ENCODE data around the gene ODAD4. TPM values are rescaled to one million over a fixed set of nuclear protein-coding genes. Genes with fewer than 3 reads are reported as not detected.
A peak's percentile ranks its signal among the peaks of the same experiment; 100 is the strongest.

The ODAD4 gene
- total RNA-seq, 6 experiments from 2014 or later, result 0.12 to 0.13 (median 0.12) TPM; not detected in 3

GRCh38 chr17:41975099-41976083, 45.0 kb downstream of the ODAD4 start:
- Histone ChIP-seq H3K27me3 (no peaks in the 10 kb centered on the region), H3K4me1 (peaks cover 0 to 30% (median 18%) of the 10 kb centered on the region in 4 donors), H3K36me3 (peaks cover 4 to 70% (median 13%) of the 10 kb centered on the region in 4 donors), H3K9me3 (no peaks in the 10 kb centered on the region), H3K27ac (peak overlapping the region in 1 of 3 donors; percentile 55), H3K4me3 (no peak overlapping the region)
- intact Hi-C loops (cut with DNase I), result no loop called here
- WGBS (ENCODE audit: insufficient coverage, low coverage, low lambda C conversion rate, missing lambda C conversion rate), result no CpG with 5 or more reads among the region's 9 CpGs
- ATAC-seq (no peak), DNase-seq (no peak)
- TF ChIP-seq POLR2A (IDR thresholded peaks at IDR 0.05), result no peak
- no peak for TF ChIP-seq CTCF (IDR thresholded peaks at IDR 0.05)

GRCh38 chr17:41976142-41976768, 45.8 kb downstream of the ODAD4 start:
- ATAC-seq (peak; percentile 69 to 80 (median 75)), DNase-seq (peak in 1 of 3 donors; percentile 70)
- Histone ChIP-seq H3K36me3 (peaks cover 4 to 72% (median 17%) of the 10 kb centered on the region in 4 donors), H3K4me1 (peaks cover 0 to 30% (median 18%) of the 10 kb centered on the region in 4 donors), H3K27ac (peak overlapping the region; percentile 34 to 57 (median 55)), H3K4me3 (no peak overlapping the region), H3K9me3 (no peaks in the 10 kb centered on the region), H3K27me3 (no peaks in the 10 kb centered on the region)
- WGBS (ENCODE audit: insufficient coverage, low coverage, low lambda C conversion rate, missing lambda C conversion rate), result 22% methylated on average over 8 of the region's 11 CpGs
- TF ChIP-seq CTCF (IDR thresholded peaks at IDR 0.05), result no peak
- TF ChIP-seq POLR2A (IDR thresholded peaks at IDR 0.05), result no peak
- intact Hi-C loops (cut with DNase I), result no loop called here

GRCh38 chr17:41977991-41978390, 47.6 kb downstream of the ODAD4 start:
- ATAC-seq, result no peak
- Histone ChIP-seq H3K27ac (no peak overlapping the region), H3K27me3 (no peaks in the 10 kb centered on the region), H3K4me1 (peaks cover 0 to 23% (median 11%) of the 10 kb centered on the region in 4 donors), H3K9me3 (no peaks in the 10 kb centered on the region), H3K36me3 (peaks cover 6 to 82% (median 19%) of the 10 kb centered on the region in 4 donors), H3K4me3 (no peak overlapping the region)
- WGBS (ENCODE audit: insufficient coverage, low coverage, low lambda C conversion rate, missing lambda C conversion rate), result 79% methylated on average over 3 of the region's 4 CpGs
- TF ChIP-seq CTCF (IDR thresholded peaks at IDR 0.05) (no peak), POLR2A (IDR thresholded peaks at IDR 0.05) (no peak)
- intact Hi-C loops (cut with DNase I), result no loop called here
- no peak for DNase-seq

GRCh38 chr17:41982026-41982760, 51.8 kb downstream of the ODAD4 start:
- no peak overlapping the region for H3K27ac ChIP-seq
- no peaks in the 10 kb centered on the region for H3K9me3 ChIP-seq
- WGBS (ENCODE audit: insufficient coverage, low coverage, low lambda C conversion rate, missing lambda C conversion rate), result 87% methylated on average over 10 of the region's 14 CpGs
- DNase-seq, result no peak
- intact Hi-C loops (cut with DNase I), result no loop called here
- no peaks in the 10 kb centered on the region for H3K27me3 ChIP-seq
- no peak overlapping the region for H3K4me3 ChIP-seq
- peaks cover 6 to 72% (median 20%) of the 10 kb centered on the region in 4 donors for H3K36me3 ChIP-seq
- no peak for ATAC-seq
- TF ChIP-seq POLR2A (IDR thresholded peaks at IDR 0.05) (no peak), CTCF (IDR thresholded peaks at IDR 0.05) (no peak)
- peaks cover 0 to under 1% (median 0%) of the 10 kb centered on the region in 4 donors for H3K4me1 ChIP-seq
